Activated CD8-positive, alpha-beta memory T cell treated with anti-CD3 and anti-CD28 coated beads, Interleukin-2, amount 50 U/mL, for 4 hours (primary cell): ENCODE data around the gene ADH4.
"Not testable (repeated sequence)": the region's sequence is repeated elsewhere in the genome, so short reads cannot be mapped to it uniquely, and the experiment has no call there.

Experiments used
- DNase-seq: peaks from one replicate; pipeline ENCODE4 v3.0.0-alpha.2; 2020

The ADH4 gene

GRCh38 chr4:99144070-99144469, at the start of gene ADH4:
ADH4 (minus strand) TSS chr4:99144297; CDS start chr4:99144222, 75 bp downstream.
- DNase-seq: no peak

GRCh38 chr4:99190336-99190735, 46.2 kb upstream of the ADH4 start:
- DNase-seq: no peak

DNA sequence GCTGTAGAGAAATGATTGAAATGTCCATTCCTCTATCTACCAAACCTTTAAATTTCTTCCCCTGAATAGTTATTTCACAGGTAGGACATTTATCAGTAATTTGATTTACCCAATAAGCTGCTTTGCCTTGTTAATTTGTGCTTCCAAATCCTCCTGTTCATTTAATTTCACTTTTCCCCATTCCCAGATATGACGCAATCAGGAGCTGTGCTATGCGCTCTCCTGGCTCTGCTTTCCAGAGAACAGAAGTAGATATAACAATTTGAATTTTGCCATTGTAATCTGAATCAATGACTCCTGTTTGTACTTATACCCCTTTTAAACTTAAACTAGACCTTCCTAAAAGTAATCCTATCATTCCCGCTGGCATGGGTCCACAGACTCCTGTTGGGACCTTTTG, 45.8 kb upstream of the ADH4 start:
- DNase-seq: not testable (repeated sequence)

- DNase-seq: no peak
Observed at GRCh38 chr4:99186029-99186428, 41.9 kb upstream of the ADH4 start.

DNA sequence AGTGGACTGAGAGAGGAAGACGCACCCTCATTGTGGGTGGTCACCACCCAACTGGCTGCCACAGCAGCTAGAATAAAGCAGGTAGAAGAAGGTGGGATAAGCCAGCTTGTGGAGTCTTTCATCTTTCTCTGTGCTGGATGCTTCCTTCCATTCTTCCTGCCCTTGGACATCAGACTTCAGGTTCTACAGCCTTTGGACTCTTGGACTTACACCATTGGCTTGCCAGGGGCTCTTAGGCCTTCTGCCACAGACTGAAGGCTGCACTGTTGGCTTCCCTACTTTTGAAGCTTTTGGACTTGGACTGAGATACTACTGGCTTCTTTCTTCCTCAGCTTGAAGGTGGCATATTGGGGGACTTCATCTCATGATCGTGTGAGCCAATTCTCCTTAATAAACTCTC, 41.5 kb upstream of the ADH4 start:
- no peak for DNase-seq

- no peak for DNase-seq
Observed at GRCh38 chr4:99180382-99181070, 36.4 kb upstream of the ADH4 start.

GRCh38 chr4:99179626-99180025, 35.5 kb upstream of the ADH4 start:
- DNase-seq: no peak

- no peak for DNase-seq
Observed at GRCh38 chr4:99179178-99179577, 35.1 kb upstream of the ADH4 start.

- no peak for DNase-seq
Observed at GRCh38 chr4:99166544-99166943, 22.4 kb upstream of the ADH4 start.

DNA sequence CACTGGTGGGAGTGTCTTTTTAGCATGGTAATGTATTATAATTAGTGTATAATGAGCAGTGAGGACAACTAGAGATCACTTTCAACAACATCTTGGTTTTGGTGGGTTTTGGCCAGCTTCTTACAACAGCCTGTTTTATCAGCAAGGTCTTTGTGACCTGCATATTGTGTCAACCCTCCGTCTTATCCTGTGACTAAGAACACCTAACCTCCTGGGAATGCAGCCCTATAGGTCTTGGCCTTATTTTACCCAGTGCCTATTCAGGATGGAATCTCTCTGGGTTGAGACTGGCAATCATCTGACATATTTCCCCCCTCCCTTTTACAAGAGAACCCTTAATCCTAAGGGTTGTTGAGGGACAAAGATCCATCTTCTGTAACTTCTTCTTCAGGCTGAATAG, 21.9 kb upstream of the ADH4 start:
- no peak for DNase-seq

DNA sequence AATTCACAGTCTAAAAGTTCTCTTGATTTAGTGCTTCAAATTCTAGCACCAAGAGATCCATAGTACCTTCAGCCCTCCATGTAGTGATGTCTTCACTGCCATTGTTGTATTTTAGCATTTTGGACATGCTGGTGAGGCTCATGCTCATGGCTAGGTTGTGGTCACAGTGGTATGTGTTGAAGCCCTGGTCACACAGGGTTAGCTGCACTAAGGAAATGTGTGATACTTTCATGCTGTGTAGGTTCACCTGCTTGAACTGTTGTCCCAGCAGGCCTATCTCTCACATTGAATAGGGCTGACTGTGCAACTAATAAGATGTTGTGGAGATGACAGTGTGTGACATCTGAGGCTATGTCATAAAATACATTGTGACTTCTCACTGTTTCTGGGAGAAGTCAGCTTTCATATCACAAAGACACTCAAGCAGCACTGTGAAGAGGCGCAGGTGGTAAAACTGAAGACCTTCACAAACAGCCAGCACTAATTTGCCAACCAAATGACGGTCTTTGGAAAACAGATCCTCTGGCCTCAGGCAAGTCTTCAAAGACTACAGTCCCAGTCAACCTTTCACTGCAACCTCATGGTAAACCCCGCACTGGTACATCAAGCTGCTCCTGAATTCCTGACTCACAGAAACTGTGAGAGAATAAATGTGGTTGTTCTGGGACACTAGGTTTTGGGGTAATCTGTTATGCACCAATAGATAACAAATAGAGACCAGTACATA, 17.4 kb upstream of the ADH4 start:
- DNase-seq: no peak

DNA sequence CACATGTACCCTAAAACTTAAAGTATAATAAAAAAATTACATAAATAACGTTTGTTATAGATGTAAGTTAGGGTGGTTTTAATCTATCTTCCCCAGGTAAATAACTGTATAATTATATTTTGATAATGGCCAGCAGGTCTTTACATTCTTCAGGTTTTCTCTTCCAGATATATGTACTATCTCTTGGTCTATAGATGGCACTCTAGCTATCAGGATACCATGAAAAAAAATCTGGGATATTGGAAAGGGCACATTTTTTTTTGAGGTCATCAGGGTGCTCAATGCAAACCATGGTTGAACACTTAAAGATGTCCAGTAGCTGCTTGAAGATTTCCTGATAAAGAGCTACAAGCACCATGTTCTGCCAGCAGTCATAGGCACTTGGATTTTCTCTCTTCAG, 15.6 kb upstream of the ADH4 start:
- no peak for DNase-seq

- no peak for DNase-seq
Observed at GRCh38 chr4:99157478-99157935, 13.4 kb upstream of the ADH4 start.

- no peak for DNase-seq
Observed at GRCh38 chr4:99156992-99157391, 12.9 kb upstream of the ADH4 start.

DNA sequence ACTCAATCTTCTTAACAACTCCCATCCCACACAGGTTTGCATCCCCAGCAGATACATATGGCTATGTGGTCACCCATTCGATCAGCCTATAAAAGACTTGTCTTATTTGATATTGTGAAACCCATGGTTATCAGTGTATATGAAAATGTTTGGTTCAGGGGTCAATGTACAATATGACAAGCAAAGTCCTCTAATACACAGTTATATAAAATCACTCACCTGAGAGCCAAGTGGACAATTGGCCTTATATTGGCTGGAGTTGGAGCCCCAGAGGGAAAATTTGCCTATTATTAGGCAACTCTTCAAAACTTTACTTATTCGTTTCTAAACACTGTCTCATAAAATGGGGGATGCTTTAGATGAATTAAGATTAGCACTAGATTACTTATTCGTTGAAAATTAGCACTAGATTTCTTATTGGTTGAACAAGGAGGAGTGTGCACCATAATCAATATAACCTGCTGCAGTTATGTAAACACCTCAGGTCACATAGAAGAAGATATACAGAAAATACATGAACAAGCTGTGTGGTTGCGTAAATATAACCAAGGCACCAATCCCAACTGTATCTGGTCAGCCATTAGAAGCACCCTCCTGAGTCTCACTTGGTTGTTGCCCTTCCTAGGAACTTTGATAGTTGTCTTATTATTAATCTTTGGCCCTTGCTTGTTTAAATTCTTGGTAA, 10.7 kb upstream of the ADH4 start:
- no peak for DNase-seq

GRCh38 chr4:99151995-99152394, 7.9 kb upstream of the ADH4 start:
- DNase-seq: no peak

- DNase-seq: no peak
Observed at GRCh38 chr4:99151452-99151851, 7.4 kb upstream of the ADH4 start.

DNA sequence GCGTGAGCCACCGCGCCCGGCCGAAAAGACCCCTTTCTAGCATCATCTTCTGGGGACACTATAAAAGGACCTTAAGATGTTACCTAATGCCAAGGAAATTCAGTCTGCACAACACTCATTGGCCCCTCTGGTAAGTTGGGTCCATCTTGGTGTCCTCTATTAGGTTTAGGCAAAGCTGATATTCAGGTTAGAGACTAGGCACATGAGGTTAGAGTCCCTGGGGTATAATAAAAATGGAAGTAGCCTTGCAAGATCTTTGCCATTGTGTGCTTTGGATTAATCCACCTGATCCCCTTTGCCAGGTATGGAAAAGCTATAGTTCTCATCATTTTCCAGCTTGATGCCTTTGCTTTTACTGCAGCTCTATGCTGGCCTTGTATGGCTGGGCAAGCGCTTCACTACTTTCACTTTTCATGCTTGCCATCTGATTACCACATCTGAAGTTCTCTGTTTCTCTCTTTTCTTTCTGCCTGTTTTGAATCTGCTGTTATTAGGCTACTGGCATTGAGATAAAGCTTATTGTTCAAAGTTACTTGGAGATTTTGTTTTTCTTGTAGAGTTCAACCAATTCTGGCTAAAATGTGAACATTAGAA, 5.4 kb upstream of the ADH4 start:
- no peak for DNase-seq

GRCh38 chr4:99148550-99148949, 4.5 kb upstream of the ADH4 start:
- DNase-seq: no peak

DNA sequence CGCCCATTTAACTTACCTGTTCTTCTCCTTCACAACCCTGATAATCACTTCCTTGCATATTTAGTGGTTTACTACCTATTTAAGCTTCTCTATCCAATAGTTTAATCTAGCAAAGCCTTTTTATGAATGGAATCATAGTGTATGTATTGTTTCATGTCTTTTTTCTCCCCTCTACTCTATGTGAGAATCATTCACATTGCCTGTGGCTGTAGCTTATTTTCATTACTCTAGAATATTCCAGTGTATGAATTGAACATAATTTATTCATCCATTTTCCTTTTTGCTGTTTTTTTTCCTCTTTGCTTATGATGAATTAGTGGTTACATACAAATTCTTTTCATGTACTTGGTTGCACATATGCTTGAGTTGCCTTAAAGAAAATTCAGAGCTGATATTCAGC, 490 bp upstream of the ADH4 start:
- no peak for DNase-seq

GRCh38 chr4:99136329-99136728, 7.8 kb downstream of the ADH4 start:
- no peak for DNase-seq

- no peak for DNase-seq
Observed at GRCh38 chr4:99135541-99136162, 8.4 kb downstream of the ADH4 start.

- DNase-seq: no peak
Observed at GRCh38 chr4:99134586-99134985, 9.5 kb downstream of the ADH4 start.
